NCI-H2227 (cell line): ENCODE measurements around the gene DIP2B.
"Not testable (repeated sequence)": the region's sequence is repeated elsewhere in the genome, so short reads cannot be mapped to it uniquely, and the experiment has no call there.

Experiments
- DNase-seq: peaks from one replicate; lab custom pipeline; 2025; ENCODE audit not compliant: unreplicated experiment; lab: John Stamatoyannopoulos, UW

DIP2B gene

GRCh38 chr12:50547742-50548141 is 43.0 kb downstream of the DIP2B start:
- no peak for DNase-seq

- no peak for DNase-seq
Measured at GRCh38 chr12:50549885-50550284, 45.1 kb downstream of the DIP2B start.

GRCh38 chr12:50550530-50551223 is 45.9 kb downstream of the DIP2B start:
- no peak for DNase-seq

GRCh38 chr12:50551866-50552265 is 47.1 kb downstream of the DIP2B start:
- DNase-seq: no peak

- DNase-seq: no peak
Measured at GRCh38 chr12:50554651-50555050, 49.9 kb downstream of the DIP2B start.

GRCh38 chr12:50555471-50555885 is 50.7 kb downstream of the DIP2B start:
- DNase-seq: no peak

- no peak for DNase-seq
Measured at GRCh38 chr12:50556273-50556672, 51.5 kb downstream of the DIP2B start.

- DNase-seq: not testable (repeated sequence)
Measured at GRCh38 chr12:50556796-50557195, 52.0 kb downstream of the DIP2B start.

- no peak for DNase-seq
Measured at GRCh38 chr12:50557421-50557820, 52.6 kb downstream of the DIP2B start.

- DNase-seq: no peak
Measured at GRCh38 chr12:50558970-50559369, 54.2 kb downstream of the DIP2B start.

- no peak for DNase-seq
Measured at GRCh38 chr12:50562520-50563433, 58.0 kb downstream of the DIP2B start.

GRCh38 chr12:50563434-50563787 is 58.6 kb downstream of the DIP2B start:
- no peak for DNase-seq

GRCh38 chr12:50564237-50564947 is 59.6 kb downstream of the DIP2B start:
- no peak for DNase-seq

- DNase-seq: no peak
Measured at GRCh38 chr12:50564948-50565297, 60.1 kb downstream of the DIP2B start.

GRCh38 chr12:50566066-50566465 is 61.3 kb downstream of the DIP2B start:
- no peak for DNase-seq

GRCh38 chr12:50567926-50568325 is 63.1 kb downstream of the DIP2B start:
- DNase-seq: no peak

- no peak for DNase-seq
Measured at GRCh38 chr12:50568338-50569091, 63.7 kb downstream of the DIP2B start.

- no peak for DNase-seq
Measured at GRCh38 chr12:50569321-50569720, 64.5 kb downstream of the DIP2B start.

- no peak for DNase-seq
Measured at GRCh38 chr12:50569876-50570275, 65.1 kb downstream of the DIP2B start.

GRCh38 chr12:50571786-50572185 is 67.0 kb downstream of the DIP2B start:
- no peak for DNase-seq

- DNase-seq: no peak
Measured at GRCh38 chr12:50572287-50572686, 67.5 kb downstream of the DIP2B start.
